GM19455 (cell line): ENCODE measurements around the gene ZFP14.
"Not testable (repeated sequence)": the region's sequence is repeated elsewhere in the genome, so short reads cannot be mapped to it uniquely, and the experiment has no call there.

Experiments
- ATAC-seq: cut with Tn5 transposase; IDR thresholded peaks from one replicate; pipeline ENCODE4 v1.9.1; 2021; ENCODE audit not compliant: unreplicated experiment

ZFP14 gene

DNA sequence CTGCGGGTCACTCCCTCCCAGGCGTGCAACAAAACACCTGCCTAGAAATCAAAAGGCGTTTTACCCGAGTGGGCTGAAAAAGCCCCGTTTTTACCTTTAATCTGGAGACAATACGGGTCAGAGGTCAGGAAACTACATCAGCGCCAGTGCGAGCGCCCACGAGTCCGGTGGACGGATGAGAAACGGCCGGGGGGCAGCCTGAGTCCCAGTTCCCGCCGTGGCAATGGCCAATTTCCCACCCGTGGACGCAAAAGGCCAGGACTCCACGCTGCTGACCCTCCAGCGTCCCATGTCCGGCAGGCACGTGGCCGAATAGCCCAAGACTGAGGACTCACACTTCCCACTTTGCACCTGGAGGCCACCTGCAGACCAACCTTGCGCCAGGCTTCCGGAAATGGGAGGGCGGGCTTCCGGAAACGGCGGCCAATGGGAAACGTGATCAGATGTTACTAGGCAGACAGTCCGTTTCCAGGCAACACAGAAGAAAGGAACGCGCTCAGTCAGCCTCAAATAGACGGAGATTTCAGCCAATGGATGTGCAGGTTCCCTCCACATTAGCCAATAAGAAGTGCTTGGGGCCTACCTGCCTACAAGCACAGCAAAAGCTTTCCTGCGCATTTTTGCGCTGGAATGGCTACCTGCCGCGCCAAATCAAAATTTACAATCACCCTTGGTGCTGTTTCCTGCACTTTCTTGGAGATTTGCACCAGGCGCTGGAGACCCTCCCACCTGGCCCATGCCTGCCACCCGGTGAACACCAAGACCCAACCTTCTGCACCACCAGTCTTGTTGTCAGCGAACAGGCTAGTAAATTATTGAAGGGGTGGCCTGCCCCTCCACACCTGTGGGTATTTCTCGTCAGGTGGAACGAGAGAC, 47.4 kb downstream of the ZFP14 start:
- ATAC-seq: peak; percentile 89

GRCh38 chr19:36330216-36330615, 48.8 kb downstream of the ZFP14 start:
- ATAC-seq: no peak

- ATAC-seq: not testable (repeated sequence)
Measured at GRCh38 chr19:36329534-36329933, 49.5 kb downstream of the ZFP14 start.

- ATAC-seq: not testable (repeated sequence)
Measured at GRCh38 chr19:36326649-36327048, 52.4 kb downstream of the ZFP14 start.

DNA sequence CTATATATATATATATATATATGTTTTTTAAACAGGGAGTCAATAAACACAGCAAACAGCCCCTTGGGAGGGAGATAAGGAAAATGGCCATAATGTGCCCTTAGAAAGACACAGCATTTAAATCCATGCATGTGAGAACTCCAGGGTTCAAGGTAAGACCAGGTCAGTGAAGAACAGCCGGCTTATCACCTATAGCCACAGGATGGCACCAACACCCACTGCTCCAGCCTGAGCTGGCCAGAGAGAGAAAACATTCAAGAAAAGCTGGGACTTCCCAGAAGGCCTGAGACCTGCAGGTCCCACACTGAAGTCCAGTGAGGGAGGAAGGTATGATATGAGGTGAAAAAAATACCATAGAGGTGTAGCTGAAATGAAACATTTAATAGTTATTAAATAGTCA, 63.8 kb downstream of the ZFP14 start:
- ATAC-seq: not testable (repeated sequence)

- not testable (repeated sequence) for ATAC-seq
Measured at GRCh38 chr19:36314053-36314452, 64.9 kb downstream of the ZFP14 start.

GRCh38 chr19:36311098-36311760, 67.8 kb downstream of the ZFP14 start:
- ATAC-seq: not testable (repeated sequence)

- not testable (repeated sequence) for ATAC-seq
Measured at GRCh38 chr19:36310416-36310990, 68.5 kb downstream of the ZFP14 start.

- not testable (repeated sequence) for ATAC-seq
Measured at GRCh38 chr19:36309759-36310158, 69.2 kb downstream of the ZFP14 start.

GRCh38 chr19:36309309-36309708, 69.7 kb downstream of the ZFP14 start:
- not testable (repeated sequence) for ATAC-seq

DNA sequence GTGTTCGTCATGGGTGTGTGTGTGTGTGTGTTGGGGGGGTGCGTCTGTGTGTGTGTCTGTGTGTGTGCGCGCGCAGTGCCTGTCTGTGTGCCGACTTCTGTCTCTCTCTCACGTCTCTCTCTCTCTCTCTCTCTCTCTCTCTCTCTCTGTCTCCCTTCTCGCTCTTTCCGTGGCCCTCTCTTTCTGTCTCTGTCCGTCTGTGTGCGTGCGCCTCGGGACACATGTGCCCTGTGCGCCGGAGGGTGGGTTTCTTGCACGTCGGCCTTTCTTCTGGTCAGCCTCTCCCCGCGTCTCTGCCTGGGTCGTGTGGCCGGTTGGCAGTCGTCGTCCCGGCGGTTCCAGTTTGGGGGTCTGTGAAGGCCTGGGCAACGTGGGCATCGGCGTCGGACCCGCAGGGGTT, 86.7 kb downstream of the ZFP14 start:
- ATAC-seq: not testable (repeated sequence)
